GM10266 (cell line): ENCODE results near the gene SLC35F3.

Source experiments
- DNase-seq: peaks from one replicate; pipeline ENCODE4 v3.0.0; 2012; ENCODE audit errors: extremely low spot score
- TF ChIP-seq, protein P1 (sequence below): IDR thresholded peaks from 2 replicates; pipeline ENCODE4 v1.5.1; 2012; ENCODE audit warnings: mild to moderate bottlenecking, low read depth; ENCODE audit not compliant: control insufficient read depth, insufficient read depth; ENCODE audit errors: missing control alignments

SLC35F3 gene

DNA sequence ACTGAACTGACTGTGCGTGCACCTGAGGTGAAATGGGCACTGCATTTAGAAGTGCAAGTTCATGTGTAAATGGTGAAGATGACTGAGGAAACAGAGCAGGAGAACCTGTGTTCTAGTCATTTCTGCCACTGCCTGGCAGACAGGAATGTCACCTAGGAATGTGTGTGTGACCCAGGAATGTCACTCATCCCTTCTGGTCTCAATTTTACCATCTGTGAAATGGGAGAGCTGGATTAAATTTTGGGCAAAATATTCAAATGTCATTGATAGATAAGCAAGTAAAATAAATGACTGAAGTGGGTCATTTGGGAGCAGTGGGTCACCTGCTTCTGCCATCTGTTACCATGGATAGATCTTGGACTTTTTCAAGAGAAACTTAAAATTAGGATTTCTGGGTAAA, 42.2 kb downstream of the SLC35F3 start:
- no peak for DNase-seq
- TF ChIP-seq, protein P1, sequence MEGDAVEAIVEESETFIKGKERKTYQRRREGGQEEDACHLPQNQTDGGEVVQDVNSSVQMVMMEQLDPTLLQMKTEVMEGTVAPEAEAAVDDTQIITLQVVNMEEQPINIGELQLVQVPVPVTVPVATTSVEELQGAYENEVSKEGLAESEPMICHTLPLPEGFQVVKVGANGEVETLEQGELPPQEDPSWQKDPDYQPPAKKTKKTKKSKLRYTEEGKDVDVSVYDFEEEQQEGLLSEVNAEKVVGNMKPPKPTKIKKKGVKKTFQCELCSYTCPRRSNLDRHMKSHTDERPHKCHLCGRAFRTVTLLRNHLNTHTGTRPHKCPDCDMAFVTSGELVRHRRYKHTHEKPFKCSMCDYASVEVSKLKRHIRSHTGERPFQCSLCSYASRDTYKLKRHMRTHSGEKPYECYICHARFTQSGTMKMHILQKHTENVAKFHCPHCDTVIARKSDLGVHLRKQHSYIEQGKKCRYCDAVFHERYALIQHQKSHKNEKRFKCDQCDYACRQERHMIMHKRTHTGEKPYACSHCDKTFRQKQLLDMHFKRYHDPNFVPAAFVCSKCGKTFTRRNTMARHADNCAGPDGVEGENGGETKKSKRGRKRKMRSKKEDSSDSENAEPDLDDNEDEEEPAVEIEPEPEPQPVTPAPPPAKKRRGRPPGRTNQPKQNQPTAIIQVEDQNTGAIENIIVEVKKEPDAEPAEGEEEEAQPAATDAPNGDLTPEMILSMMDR, result no peak

DNA sequence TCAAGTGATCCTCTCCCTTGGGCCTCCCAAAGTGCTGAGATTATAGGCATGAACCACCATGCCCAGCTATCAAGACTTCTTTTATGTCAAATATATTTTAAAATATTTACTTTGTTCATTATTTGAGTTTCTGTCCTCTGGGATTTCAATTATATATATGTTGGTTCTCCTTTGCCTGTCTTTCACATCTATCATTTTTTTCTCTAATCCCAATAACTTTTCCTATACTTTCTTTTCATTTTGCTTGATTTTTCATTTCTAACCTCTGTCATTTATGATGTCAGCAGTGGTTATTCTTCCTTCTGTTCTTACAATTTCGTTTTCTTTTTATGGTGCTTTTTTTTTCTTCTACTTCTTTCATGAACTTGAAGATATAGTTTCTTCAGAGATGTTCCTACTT, 47.3 kb downstream of the SLC35F3 start:
- DNase-seq, result no peak
- TF ChIP-seq, protein P1, result no peak

DNA sequence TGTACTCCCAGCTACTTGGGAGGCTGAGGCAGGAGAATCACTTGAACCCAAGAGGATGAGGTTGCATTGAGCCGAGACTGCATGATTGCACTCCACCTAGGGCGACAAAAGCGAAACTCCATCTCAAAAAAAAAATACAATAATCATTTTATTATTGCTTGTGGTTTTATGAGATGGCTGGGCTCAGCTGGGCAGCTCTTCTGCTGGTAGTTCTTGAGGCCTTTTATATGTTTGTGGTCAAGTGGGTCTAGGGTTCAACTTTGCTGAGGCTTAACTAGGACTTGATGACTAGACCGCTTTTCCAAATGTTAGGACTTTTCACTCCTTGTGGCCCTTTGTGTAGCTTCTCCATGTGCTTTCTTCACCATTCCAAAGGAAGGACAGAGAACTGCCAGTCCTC, 53.2 kb downstream of the SLC35F3 start:
- no peak for DNase-seq

DNA sequence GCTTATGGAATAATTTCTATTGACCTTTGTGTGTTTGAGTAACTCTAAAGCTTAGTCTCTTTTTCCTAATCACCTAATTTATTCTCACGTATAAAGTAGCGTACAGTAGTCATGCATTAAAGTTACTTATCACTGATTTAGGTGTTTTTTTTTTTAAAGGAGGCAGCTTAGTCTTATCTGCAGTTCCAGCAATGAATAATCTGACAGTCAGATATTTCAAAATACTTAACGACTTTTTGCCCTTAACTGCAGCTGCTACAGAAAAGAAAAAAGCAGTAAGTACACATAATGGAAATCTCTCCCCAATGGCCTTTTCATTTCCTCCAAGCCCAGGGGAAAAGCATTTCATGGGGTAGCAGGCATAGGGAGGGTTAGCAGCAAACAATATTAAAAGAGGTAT, 54.6 kb downstream of the SLC35F3 start:
- TF ChIP-seq, protein P1, result no peak
- no peak for DNase-seq

More for the DNA sequence above, 53.2 kb downstream of the SLC35F3 start:
- TF ChIP-seq, protein P1, result no peak

DNA sequence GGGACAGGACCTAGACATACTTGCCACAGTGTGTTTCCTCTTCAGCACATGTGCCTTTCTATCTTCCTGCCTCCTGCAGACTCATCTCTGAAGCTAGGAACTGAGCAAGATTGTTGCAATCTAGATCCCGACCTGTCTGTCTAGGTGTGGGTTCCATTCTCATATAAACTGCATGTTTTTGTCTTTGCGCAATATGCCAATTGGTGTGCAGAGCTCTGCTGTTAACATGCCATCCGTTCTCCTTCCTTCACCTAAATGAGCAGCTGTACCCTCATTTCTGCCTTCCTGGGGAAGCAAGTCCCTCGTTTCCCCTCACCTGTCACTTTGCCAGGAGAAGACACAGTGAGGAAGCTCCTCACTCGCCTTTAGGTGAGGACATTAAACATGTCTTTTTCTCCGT, 55.5 kb downstream of the SLC35F3 start:
- no peak for DNase-seq
- TF ChIP-seq, protein P1, result no peak

DNA sequence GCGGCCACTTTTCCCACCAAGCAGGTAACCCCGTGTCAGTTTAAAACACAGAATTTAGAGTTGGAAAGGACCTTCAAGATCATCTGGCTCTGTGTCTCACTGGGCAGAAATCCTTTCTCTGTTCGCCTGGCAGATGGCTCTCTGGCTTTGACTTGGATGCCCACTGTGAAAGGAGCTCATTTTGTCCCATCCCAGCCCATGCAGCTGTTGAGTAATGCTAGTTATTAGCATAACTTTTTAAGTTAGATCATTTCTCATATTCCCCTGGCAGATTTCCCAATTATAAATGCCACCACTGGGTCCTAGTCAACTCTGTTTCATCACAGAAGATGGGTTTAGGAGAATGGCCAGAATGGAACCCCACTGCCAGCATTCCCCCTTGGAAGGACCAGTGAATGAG, 55.9 kb downstream of the SLC35F3 start:
- TF ChIP-seq, protein P1, result no peak

DNA sequence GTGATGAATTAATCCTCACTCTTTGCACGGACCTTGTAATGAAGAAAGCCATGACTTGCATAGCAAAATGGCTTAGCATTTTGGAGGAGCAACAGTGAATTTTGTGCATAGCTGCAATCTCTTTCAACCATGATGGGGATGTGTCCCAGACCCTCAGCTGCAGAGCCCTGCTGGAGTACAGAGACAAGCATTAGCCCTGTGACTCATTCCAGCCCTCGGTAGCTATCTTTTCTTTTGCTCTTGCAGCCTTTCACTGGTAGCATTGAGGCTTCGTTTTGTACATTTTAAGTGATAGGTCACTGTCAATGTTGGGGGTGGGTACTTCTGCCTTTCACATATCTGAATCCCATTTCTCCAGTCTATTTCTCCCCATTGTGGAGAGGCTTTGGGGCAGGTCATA, 58.4 kb downstream of the SLC35F3 start:
- no peak for DNase-seq
- TF ChIP-seq, protein P1, result no peak

More for the DNA sequence above, 55.9 kb downstream of the SLC35F3 start:
- no peak for DNase-seq
